HG03045 (cell line): ENCODE results near the gene MBOAT2.

Experiments used
- ATAC-seq: cut with Tn5 transposase; IDR thresholded peaks from one replicate; pipeline ENCODE4 v1.9.1; 2021; ENCODE audit warnings: mild to moderate bottlenecking, moderate library complexity; ENCODE audit not compliant: unreplicated experiment

Gene MBOAT2

DNA sequence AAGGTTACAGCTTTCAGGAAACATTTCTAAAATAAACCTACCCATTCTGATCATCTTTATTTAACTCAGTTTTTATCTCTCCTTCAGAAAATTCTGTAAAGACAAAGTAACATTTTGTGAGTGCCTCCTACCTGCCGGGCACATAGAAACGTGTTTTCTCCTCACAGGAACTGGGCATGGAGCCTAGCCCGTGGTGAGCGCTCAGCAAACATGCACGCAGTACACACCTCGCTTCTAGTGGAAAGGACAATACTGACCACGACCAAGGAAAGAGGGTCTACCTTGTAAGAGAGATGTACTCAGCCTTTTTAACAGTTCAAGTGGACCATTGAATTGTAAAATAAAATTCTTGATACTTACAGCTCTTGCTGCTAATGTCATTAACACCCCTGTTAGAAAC, 141.3 kb downstream of the MBOAT2 start:
- no peak for ATAC-seq

GRCh38 chr2:8861797-8862196, 141.7 kb downstream of the MBOAT2 start:
- no peak for ATAC-seq

DNA sequence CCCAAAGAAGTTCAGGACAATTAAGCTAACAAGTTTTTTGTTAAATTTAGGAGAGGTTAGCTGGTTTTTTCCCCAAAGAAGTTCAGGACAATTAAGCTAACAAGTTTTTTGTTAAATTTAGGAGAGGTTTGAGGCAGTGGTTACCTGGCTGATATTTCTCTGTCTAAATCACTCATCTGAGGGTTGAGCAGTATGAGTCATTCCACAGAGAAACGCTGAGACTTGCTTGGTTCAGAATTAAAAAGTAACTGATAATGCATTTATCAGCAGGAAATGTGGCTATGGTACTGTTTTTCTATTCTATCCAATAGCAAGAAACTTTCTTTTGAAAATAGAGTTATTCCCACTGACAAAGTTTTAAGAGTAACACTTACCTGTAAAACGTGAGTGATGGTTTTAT, 143.2 kb downstream of the MBOAT2 start:
- no peak for ATAC-seq

DNA sequence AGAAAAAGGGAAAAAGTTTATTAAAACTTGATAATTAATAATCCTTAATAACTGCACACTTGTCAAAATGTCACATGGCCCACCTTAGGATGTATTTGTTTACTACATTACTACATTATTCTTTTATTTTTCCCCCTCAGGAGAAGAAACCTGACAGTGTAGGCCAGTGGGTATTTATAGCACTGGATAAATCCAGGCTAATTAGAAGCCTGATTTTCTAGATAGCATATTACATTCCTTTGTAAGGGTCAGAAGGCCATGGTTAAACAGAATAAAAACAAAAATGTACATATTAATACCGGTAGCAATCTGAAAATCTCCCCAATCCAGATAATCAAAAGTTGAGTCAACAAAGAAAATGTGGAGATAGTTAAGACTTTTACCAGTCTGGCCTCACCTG, 144.6 kb downstream of the MBOAT2 start:
- ATAC-seq, result no peak

DNA sequence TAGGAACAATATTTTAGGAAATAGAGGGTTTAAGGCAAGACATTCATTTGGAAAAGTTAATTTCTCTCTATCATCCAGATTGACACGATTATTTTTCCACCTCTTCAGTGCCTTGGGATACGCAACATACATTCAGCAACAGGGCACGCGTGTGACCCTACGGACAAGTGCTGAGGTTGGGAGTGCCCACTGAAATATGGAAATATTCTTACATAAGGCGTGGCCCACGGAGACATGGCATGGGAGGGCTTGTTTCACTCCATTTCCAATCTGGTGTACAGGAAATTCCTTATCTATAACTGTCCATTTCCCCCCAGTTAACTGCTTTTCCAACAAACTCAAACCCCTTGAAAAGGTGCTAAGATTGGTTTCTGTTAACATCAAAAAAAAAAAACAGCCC, 145.2 kb downstream of the MBOAT2 start:
- ATAC-seq, result no peak

DNA sequence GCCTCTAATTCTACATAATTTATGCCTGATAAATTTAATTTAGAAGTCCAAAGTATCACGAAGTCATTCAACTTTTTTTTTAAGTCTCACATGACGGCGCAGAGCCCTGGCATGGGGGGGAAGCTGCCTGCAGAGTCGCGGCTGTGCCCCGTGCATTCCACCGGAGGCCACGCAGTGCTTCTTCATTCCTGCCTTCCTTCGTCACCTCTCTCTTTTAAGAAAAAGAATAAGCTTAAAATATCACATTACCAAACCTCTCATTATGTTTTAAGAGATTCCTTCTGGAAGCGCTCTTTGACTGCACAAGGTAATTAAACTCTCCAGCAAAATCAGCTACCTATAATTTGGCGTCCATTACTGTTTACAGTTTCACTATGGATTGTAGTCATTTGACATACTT, 145.8 kb downstream of the MBOAT2 start:
- ATAC-seq, result no peak

GRCh38 chr2:8856176-8856575, 147.3 kb downstream of the MBOAT2 start:
- no peak for ATAC-seq

GRCh38 chr2:8855010-8855409, 148.5 kb downstream of the MBOAT2 start:
- ATAC-seq, result no peak

- ATAC-seq, result no peak
Observed at GRCh38 chr2:8853426-8853825, 150.1 kb downstream of the MBOAT2 start.

DNA sequence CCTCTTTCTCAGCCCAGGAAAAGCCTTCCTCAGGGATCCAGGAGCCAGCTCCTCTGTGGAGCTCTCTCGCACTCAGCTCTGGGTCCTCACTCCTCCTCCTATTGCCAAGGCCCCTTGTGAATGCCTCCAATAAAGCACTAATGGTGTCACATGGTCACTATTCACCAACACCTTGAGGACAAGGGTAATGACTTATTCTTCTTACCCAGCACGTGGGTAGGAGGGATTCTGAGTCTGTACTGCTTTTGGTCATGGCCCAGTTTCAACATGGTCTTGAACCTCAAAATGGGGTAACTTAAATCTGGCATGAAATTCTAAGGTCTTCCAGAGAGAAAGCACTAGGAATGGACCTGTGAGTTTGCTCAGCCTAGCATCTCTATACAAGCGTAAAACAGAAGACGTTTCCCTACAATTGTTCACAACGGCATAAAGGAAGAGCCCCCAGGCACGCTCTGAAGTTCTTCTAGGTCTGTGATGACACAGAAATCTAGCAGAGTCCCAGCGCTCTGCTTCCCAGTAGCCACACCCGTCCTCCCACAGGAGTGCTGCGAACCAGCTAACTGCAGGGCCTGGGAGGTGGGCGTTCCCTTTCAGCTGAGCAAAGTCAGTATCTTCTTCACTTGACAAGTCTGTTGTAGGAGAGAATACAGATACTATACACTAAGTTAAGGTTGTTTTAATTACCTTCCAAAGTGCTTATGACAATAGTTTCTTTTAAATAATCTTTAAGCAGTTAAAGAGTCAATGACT, 151.5 kb downstream of the MBOAT2 start:
- no peak for ATAC-seq

- no peak for ATAC-seq
Observed at GRCh38 chr2:8850845-8851487, 152.5 kb downstream of the MBOAT2 start.

DNA sequence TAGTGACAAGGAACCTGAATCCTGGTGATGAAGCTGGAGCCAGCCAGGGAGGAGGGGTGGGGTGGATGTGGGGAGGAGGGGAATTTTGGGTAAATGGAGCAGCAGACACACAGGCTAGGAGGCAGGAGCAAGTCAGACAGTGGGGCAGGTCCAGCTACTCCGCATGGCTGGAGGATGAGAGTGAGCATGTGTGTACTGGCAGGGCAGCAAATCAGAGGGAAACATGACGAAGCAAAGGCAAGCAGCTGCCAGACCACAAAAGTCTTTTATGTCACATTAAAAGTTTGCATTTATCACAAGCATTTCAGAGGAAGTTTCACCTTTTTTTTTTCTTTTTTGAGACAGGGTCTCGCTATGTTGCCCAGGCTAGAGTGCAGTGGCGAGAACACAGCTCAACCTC, 154.2 kb downstream of the MBOAT2 start:
- ATAC-seq, result no peak

DNA sequence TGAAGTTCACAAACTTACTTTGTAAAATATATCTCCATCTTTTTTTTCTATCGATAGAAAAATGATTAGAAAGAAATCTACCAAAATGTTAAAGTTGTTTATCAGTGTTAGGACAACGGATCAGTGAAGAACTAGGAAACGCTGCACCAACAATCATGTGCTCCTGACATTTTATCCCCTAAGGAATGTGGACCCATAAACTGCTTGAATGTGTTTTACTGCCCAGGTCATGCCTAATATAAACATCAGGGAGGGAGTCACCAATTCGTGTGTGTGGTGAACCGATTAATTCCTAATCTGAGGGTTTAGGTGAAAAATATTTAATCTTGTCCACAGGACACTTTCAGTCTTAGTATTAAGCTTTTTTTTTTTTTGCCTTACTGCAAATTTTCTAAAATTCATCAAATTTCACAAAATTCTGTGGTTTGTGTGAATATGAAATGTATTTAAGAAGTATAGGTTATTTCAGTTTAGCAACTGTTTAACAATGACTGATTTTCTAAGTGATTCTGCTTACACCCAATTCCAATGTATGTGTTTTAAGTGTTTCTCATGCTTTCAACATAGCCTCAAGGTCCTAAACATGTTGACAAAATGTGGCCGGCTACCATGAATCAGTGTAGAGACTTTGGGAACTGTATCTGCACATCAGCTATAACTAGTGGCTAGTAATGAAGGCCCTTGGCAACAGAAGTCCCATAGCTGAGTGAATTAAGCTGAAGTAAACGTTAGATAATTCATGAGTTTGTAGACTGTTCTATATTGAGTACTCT, 155.0 kb downstream of the MBOAT2 start:
- ATAC-seq, result no peak

DNA sequence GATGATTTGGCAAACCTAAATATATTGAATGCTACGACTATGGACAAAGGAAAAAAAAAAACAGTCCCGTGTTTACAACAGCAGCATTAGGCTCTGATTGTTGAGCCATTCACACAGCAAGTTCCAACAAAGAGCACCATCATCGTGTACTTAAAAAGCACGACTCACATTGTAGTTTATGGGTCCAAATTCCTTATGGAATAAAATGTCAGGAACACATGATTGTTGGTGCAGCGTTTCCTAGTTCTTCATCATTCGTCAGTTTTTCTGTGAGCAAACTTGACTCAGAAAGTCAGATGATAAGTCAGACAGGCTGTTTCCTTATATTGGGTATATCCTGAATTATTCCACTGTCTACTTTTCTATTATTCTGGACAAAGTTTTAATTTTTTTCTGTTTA, 156.1 kb downstream of the MBOAT2 start:
- ATAC-seq, result no peak

DNA sequence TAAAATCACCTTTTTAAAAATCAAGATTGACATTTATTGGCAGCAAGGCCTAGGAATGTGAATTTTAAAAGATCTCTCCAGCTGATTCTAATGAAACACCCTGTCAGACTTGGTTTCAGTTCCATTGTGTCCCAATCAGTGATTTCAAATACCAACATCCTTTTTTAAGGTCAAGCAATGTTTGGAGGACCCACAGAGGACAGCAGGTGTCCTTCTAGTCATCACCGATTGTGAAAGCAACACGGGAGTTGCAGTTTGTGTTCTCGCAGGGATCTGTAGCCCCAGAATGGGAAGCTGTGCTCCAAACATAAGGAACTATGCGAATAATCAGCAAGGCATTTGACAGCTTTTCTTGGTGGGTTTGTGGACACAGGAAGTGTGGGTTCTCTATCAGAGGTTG, 161.6 kb downstream of the MBOAT2 start:
- ATAC-seq, result no peak

DNA sequence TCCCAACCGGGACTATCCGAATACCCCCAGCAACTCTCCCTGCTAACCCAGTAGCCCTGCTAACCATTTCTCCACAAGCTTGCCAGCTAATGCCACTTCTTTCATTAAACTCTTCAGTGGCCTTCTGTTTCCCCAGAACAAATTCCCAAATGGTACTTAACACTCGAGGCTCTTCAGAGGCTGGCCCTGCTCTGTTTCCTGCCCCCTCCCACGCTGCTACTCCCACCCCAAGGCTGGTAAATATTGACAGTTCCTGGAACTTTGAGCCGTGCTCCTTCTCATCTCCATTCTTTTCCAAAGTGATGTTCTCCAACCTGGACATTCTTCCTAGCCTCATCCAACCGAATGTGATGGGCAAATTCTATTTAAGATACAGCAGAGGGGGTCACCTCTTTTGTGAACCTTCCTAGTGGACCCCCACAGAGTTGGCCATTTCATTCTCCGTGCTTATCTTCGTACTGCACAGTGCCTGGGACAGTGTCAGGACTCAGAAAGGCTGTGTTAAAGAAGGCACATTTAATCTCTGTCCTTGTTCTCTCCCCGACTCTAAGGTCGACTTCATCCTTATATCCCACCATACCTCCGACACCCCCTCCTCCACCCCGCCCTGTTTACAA, 162.9 kb downstream of the MBOAT2 start:
- ATAC-seq, result no peak

- ATAC-seq, result no peak
Observed at GRCh38 chr2:8839189-8839965, 164.1 kb downstream of the MBOAT2 start.

DNA sequence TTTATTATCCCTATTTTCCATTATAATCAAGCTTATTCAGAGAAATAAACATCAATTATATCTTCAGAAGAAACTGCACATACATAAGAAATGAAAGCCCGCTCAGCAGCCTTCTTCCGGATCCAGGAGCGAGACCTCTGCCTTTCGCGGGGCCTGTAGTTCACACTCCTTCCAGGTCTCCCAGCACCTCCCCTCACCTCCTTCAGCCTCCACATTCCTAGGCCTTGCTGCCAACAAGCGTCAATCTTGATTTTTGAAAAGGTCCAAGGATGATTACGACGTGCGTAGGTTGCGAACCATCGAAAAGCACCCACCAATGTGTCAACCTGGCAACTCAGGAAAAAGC, 165.7 kb downstream of the MBOAT2 start:
- ATAC-seq, result no peak

GRCh38 chr2:8836971-8837794, 166.3 kb downstream of the MBOAT2 start, which contains the start of gene KIDINS220:
TSS of gene KIDINS220 (minus strand) at chr2:8837613. CDS start at chr2:8827093, 10,520 bp downstream.
- ATAC-seq, result peak; percentile 95

GRCh38 chr2:8835279-8835678, 168.2 kb downstream of the MBOAT2 start:
- no peak for ATAC-seq
